Neuronal stem cell (in vitro differentiated cells): ENCODE results near the gene COL1A1.

Source experiments
- DNase-seq: peaks from one replicate; pipeline ENCODE4 v3.0.0-alpha.2; 2013; ENCODE audit warnings: low spot score
- H2AFZ ChIP-seq: one replicate; pipeline ENCODE4 v1.6.1; 2013; ENCODE audit warnings: mild to moderate bottlenecking, low read length, inconsistent platforms
- H2AK5ac ChIP-seq: 2 replicates; pipeline ENCODE4 v1.6.1; 2013; ENCODE audit warnings: low read depth, mild to moderate bottlenecking, inconsistent platforms, low read length, moderate library complexity, mixed read lengths
- H2BK120ac ChIP-seq: 2 replicates; pipeline ENCODE4 v1.6.1; 2013; ENCODE audit warnings: low read depth, mild to moderate bottlenecking, inconsistent platforms, low read length, moderate library complexity, mixed read lengths
- H2BK12ac ChIP-seq: one replicate; pipeline ENCODE4 v1.6.1; 2013; ENCODE audit warnings: low read length, inconsistent platforms
- H2BK15ac ChIP-seq: 2 replicates; pipeline ENCODE4 v1.6.1; 2013; ENCODE audit warnings: mild to moderate bottlenecking, low read length, inconsistent platforms, mixed read lengths
- H2BK5ac ChIP-seq: one replicate; pipeline ENCODE4 v1.6.1; 2013; ENCODE audit warnings: inconsistent platforms, mild to moderate bottlenecking, low read length, moderate library complexity
- H3K14ac ChIP-seq: one replicate; pipeline ENCODE4 v1.6.1; 2013; ENCODE audit warnings: low read length, inconsistent platforms
- H3K18ac ChIP-seq: 2 replicates; pipeline ENCODE4 v1.6.1; 2013; ENCODE audit warnings: low read length, inconsistent platforms
- H3K23ac ChIP-seq: 2 replicates; pipeline ENCODE4 v1.6.1; 2013; ENCODE audit warnings: low read depth, mild to moderate bottlenecking, mixed read lengths, low read length, inconsistent platforms; ENCODE audit not compliant: poor library complexity
- H3K27ac ChIP-seq: replicated peaks from 3 replicates; pipeline ENCODE4 v1.5.1; 2013; ENCODE audit warnings: low read length, inconsistent platforms
- H3K27me3 ChIP-seq, 3 experiments: 2 replicates each; pipeline ENCODE4 v1.6.1; 2013; ENCODE audit warnings: low read length in 3 of 3, mild to moderate bottlenecking in 2 of 3, inconsistent platforms in 1 of 3, low read depth in 1 of 3, mixed read lengths in 1 of 3, moderate library complexity in 1 of 3; ENCODE audit not compliant: control insufficient read depth in 3 of 3, insufficient read depth in 3 of 3
- H3K36me3 ChIP-seq, 2 donors: replicated peaks in 1 of 2; 2 replicates each; pipeline ENCODE4 v1.6.1; 2013; ENCODE audit warnings: low read length in 2 of 2; ENCODE audit not compliant: control insufficient read depth in 2 of 2, insufficient read depth in 2 of 2
- H3K4ac ChIP-seq: 2 replicates; pipeline ENCODE4 v1.6.1; 2013; ENCODE audit warnings: inconsistent platforms, mild to moderate bottlenecking, low read length, moderate library complexity
- H3K4me1 ChIP-seq, 2 donors: 1 replicate in 1 of 2; 2 replicates in 1 of 2; pipeline ENCODE4 v1.6.1; 2013; ENCODE audit warnings: low read length in 2 of 2, low read depth in 1 of 2; ENCODE audit not compliant: control insufficient read depth in 2 of 2, insufficient read depth in 1 of 2
- H3K4me2 ChIP-seq: one replicate; pipeline ENCODE4 v1.6.1; 2013; ENCODE audit warnings: mild to moderate bottlenecking, low read length, inconsistent platforms; ENCODE audit not compliant: insufficient read depth, poor library complexity, severe bottlenecking
- H3K4me3 ChIP-seq, 2 donors: 2 replicates each; pipeline ENCODE4 v1.5.1; 2013; ENCODE audit warnings: low read length in 2 of 2, mild to moderate bottlenecking in 2 of 2, inconsistent platforms in 1 of 2, moderate library complexity in 1 of 2
- H3K79me1 ChIP-seq: one replicate; pipeline ENCODE4 v1.6.1; 2013; ENCODE audit warnings: low read depth, mild to moderate bottlenecking, inconsistent platforms, low read length, moderate library complexity
- H3K9ac ChIP-seq: one replicate; pipeline ENCODE4 v1.6.1; 2013; ENCODE audit warnings: mild to moderate bottlenecking, low read depth, low read length, inconsistent platforms; ENCODE audit not compliant: poor library complexity
- H3K9me3 ChIP-seq, 2 donors: replicated peaks in 1 of 2; 2 replicates each; pipeline versions ENCODE3 to v1.6.1; 2013; ENCODE audit warnings: low read length in 2 of 2, mild to moderate bottlenecking in 2 of 2, inconsistent platforms in 1 of 2, low read depth in 1 of 2, mixed read lengths in 1 of 2, moderate library complexity in 1 of 2; ENCODE audit not compliant: control insufficient read depth in 2 of 2, insufficient read depth in 1 of 2
- H4K8ac ChIP-seq: one replicate; pipeline ENCODE4 v1.6.1; 2013; ENCODE audit warnings: low read depth, mild to moderate bottlenecking, inconsistent platforms, low read length, moderate library complexity
- H4K91ac ChIP-seq: one replicate; pipeline ENCODE4 v1.6.1; 2013; ENCODE audit warnings: low read length, low read depth, mild to moderate bottlenecking, inconsistent platforms; ENCODE audit not compliant: poor library complexity
- WGBS, 2 donors: extraction: QIAGEN DNeasy Blood & Tissue Kit; methylation state at CpG; one replicate each; pipeline ENCODE4 v1.1.7; 2013; ENCODE audit warnings: missing lambda C conversion rate in 2 of 2, mixed read lengths in 1 of 2; ENCODE audit not compliant: insufficient read length in 2 of 2, insufficient replicate concordance in 1 of 2; ENCODE audit errors: extremely low coverage in 2 of 2; 5-methylcytosine and 5-hydroxymethylcytosine counted together

The COL1A1 gene

GRCh38 chr17:50151041-50151936 lies 50.1 kb downstream of the COL1A1 start:
- Histone ChIP-seq H3K36me3 (peaks cover 0 to 6% of the 10 kb centered on the region in 2 donors), H3K79me1 (peaks cover 17% of the 10 kb centered on the region), H3K4me3 (peak overlapping the region; percentile 73 to 92), H3K4me1 (peaks cover 20 to 26% of the 10 kb centered on the region in 2 donors), H3K14ac (no peak overlapping the region), H2BK5ac (peak overlapping the region; percentile 57), H2BK12ac (no peak overlapping the region), H3K23ac (no peak overlapping the region), H2AK5ac (peak overlapping the region; percentile 15), H3K9me3 (no peaks in the 10 kb centered on the region), H2BK15ac (peak overlapping the region; percentile 41), H2BK120ac (no peak overlapping the region), H4K8ac (no peak overlapping the region), H3K27ac (peak overlapping the region; percentile 80), H4K91ac (no peak overlapping the region), H3K4ac (no peak overlapping the region), H3K27me3 (no peaks in the 10 kb centered on the region), H2AFZ (peak overlapping the region; percentile 79), H3K4me2 (peak overlapping the region; percentile 87), H3K18ac (peak overlapping the region; percentile 21), H3K9ac (peak overlapping the region; percentile 60)
- WGBS, 2 donors = no CpG with 5 or more reads among the region's 40 CpGs
- peak; percentile 90 for DNase-seq

DNA sequence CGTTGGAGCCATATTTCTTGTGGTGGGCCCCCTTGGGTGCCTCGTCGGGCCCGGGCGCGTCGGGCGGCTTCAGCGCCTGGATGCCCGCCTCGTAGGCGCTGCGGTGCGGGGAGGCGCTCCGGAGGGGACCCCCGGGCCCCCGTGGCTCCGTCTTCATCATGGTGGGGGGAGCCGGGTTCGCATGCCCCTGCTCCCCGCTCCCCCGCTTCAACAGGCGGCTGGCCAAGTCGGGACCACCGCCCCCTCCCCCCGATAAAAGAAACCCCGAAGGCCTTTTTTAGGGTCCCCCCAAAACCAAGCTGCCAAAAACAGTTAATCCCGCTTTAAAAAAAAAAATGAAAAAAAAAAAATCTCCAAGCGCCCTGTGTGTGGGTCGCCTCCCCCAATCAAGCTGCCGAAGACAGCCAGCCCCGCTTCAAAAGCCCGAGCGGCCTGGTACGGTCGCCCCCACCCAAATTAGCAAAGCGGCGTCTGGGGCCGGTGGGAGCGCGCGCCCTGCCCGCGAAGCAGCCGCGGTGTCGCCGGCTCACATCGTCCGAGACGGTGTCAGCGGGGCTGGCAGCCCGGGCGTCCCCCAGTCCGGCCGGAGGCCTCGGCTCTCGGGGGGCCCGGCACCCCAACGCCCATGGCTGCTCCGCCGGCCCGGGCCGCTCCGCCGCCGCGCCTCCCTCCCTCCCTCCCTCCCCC lies 50.9 kb downstream of the COL1A1 start, which contains the start of gene PPP1R9B:
TSS of gene PPP1R9B (minus strand) at position 324 of the 687 bp plus-strand sequence. CDS start at position 160, 164 bp downstream.
- Histone ChIP-seq H2AK5ac (peak within 1 kb of the TSS; percentile 95), H4K8ac (no peak within 1 kb of the TSS), H2BK5ac (peak within 1 kb of the TSS; percentile 80), H3K27me3 (no peaks in the 10 kb centered on the region), H4K91ac (no peak within 1 kb of the TSS), H3K4me3 (peak within 1 kb of the TSS; percentile 73 to 92), H3K4ac (no peak within 1 kb of the TSS), H3K27ac (peak within 1 kb of the TSS; percentile 80), H2AFZ (peak within 1 kb of the TSS; percentile 79), H2BK120ac (no peak within 1 kb of the TSS), H2BK12ac (no peak within 1 kb of the TSS), H3K4me2 (peak within 1 kb of the TSS; percentile 97), H3K9ac (peak within 1 kb of the TSS; percentile 99), H3K14ac (peak within 1 kb of the TSS; percentile 77), H3K4me1 (peaks cover 20 to 27% of the 10 kb centered on the region in 2 donors), H3K79me1 (peaks cover 19% of the 10 kb centered on the region), H2BK15ac (peak within 1 kb of the TSS; percentile 76), H3K9me3 (no peaks in the 10 kb centered on the region), H3K23ac (peak within 1 kb of the TSS; percentile 87), H3K36me3 (peaks cover 0 to 14% of the 10 kb centered on the region in 2 donors), H3K18ac (peak within 1 kb of the TSS; percentile 95)
- DNase-seq = no peak
- no CpG with 5 or more reads among the region's 69 CpGs for WGBS, 2 donors

DNA sequence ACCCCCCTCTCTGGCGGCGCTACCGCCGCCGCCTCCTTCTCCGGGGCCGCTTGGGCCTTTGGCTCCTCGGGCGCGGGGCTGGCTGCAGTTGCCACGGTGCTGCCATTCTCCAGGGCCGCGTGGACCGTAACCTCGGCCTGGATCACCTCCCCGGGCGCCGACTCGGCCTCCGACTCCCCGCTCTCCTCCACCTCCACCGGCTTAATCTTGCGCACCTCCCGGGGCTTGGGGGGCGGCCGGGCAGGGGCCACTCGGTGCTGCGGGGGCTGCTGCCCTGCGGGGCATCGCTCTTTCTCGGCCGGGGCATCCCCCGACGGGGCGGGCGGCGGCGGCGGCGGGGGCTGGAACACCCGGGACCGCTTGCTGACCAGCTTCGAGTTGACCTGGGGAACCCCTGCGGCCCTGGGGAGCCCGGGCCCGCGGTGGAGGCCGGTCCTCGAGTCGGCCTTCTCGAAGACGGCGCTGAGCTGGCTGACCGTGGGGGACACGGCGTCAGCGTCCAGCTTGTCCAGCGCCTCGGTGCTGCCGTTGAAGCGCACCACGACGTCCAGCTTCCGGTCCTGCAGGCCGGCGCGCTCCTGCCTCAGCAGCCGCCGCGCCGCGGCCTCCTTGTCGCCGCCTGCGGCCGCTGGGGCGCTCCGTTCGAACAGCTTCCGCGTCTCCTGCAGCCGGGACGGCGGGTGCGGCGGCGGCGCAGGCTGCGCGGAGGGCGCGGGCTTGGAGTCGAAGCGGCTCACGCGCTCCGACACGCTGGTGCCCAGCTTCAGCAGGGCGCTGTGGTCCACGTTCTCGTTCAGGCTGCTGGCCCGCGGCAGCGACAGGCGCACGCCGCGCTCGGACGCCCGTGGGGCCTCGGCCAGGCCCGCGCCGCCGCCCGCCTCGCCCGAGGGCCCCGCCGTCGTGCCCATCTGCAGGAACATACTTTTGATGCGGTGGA lies 51.7 kb downstream of the COL1A1 start:
- DNase-seq = no peak
- WGBS, 2 donors = no CpG with 5 or more reads among the region's 123 CpGs

More for the DNA sequence above, 51.7 kb downstream of the COL1A1 start:
- peak overlapping the region; percentile 80 for H2BK5ac ChIP-seq
- peak overlapping the region; percentile 77 for H3K14ac ChIP-seq
- H4K8ac ChIP-seq = no peak overlapping the region
- H3K36me3 ChIP-seq = peaks cover 6 to 22% of the 10 kb centered on the region in 2 donors
- H3K4ac ChIP-seq = no peak overlapping the region
- H2AFZ ChIP-seq = peak overlapping the region; percentile 79
- no peak overlapping the region for H2BK12ac ChIP-seq
- peak overlapping the region; percentile 95 for H3K18ac ChIP-seq
- H2AK5ac ChIP-seq = peak overlapping the region; percentile 95
- peaks cover 17 to 27% of the 10 kb centered on the region in 2 donors for H3K4me1 ChIP-seq
- peak overlapping the region; percentile 97 for H3K4me2 ChIP-seq
- H2BK120ac ChIP-seq = no peak overlapping the region
- H3K27me3 ChIP-seq = no peaks in the 10 kb centered on the region
- peak overlapping the region; percentile 73 to 92 for H3K4me3 ChIP-seq
- H4K91ac ChIP-seq = no peak overlapping the region
- peak overlapping the region; percentile 99 for H3K9ac ChIP-seq
- H2BK15ac ChIP-seq = peak overlapping the region; percentile 76
- no peak overlapping the region for H3K27ac ChIP-seq
- H3K9me3 ChIP-seq = no peaks in the 10 kb centered on the region
- peaks cover 19% of the 10 kb centered on the region for H3K79me1 ChIP-seq
- peak overlapping the region; percentile 87 for H3K23ac ChIP-seq
